ENCODE data around the gene AFAP1L2.

DNA sequence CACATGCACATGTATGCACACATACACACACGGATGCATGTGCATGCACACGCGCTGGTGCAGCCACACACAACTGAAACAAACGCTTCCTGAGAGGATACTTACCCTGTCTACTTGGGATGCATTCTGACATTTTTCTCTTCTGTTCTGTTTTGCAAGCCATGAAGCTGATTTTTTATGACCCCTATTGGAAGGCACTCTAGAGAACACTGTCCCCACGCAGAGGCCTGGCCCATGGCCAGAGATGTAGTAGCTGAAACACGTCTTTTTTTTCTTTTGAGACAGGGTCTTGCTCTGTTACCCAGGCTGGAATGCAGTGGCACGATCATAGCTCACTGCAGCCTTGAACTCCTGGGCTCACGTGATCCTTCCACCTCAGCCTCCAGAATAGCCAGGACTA, 117.4 kb downstream of the AFAP1L2 start:
- TF ChIP-seq, protein P1, sequence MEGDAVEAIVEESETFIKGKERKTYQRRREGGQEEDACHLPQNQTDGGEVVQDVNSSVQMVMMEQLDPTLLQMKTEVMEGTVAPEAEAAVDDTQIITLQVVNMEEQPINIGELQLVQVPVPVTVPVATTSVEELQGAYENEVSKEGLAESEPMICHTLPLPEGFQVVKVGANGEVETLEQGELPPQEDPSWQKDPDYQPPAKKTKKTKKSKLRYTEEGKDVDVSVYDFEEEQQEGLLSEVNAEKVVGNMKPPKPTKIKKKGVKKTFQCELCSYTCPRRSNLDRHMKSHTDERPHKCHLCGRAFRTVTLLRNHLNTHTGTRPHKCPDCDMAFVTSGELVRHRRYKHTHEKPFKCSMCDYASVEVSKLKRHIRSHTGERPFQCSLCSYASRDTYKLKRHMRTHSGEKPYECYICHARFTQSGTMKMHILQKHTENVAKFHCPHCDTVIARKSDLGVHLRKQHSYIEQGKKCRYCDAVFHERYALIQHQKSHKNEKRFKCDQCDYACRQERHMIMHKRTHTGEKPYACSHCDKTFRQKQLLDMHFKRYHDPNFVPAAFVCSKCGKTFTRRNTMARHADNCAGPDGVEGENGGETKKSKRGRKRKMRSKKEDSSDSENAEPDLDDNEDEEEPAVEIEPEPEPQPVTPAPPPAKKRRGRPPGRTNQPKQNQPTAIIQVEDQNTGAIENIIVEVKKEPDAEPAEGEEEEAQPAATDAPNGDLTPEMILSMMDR (IDR thresholded peaks at IDR 0.05; ENCODE audit: insufficient read depth, low read length, poor library complexity, severe bottlenecking) = no peak
- no peak for TF ChIP-seq EZH2phosphoT487 (conservative IDR thresholded peaks at IDR 0.05; ENCODE audit: low read length)

Data from SU-DHL-6 (cell line).